Activated T-helper 1 cell treated with Interleukin-2 at 50 U/mL for 16 hours (primary cell): ENCODE measurements around the gene INTS6.

Source experiments
- DNase-seq: peaks from one replicate; pipeline ENCODE4 v3.0.0-alpha.2; 2020; ENCODE audit warnings: low read depth

INTS6 gene

GRCh38 chr13:51452361-51453206, at the start of gene INTS6:
Gene INTS6 (minus strand): TSS chr13:51453036. CDS start chr13:51452525, 511 bp downstream.
- DNase-seq, result peak; percentile 98

DNA sequence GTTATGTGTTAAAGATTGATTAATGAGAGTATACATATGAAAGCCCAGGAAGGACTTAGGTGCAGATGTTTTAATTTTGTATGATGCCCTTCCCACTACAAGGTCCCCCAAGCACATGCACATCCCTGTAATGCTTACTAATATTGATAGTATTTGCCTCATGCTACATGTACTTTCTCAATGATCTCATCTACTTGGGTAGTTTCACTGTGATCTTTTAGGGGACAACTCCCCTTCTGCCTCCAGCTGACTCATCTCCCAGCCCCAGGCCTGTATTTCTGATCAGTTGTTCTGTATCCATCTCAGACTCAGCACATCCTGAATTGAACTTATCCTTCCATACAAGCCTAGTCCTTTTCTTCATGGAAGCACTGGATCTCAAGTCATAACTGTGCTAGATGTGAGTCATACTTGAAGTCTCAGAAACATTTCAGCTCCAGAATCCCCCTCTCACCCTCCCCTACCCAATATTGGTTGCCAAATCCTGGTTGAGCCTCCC, 49.4 kb upstream of the INTS6 start:
- DNase-seq, result no peak

DNA sequence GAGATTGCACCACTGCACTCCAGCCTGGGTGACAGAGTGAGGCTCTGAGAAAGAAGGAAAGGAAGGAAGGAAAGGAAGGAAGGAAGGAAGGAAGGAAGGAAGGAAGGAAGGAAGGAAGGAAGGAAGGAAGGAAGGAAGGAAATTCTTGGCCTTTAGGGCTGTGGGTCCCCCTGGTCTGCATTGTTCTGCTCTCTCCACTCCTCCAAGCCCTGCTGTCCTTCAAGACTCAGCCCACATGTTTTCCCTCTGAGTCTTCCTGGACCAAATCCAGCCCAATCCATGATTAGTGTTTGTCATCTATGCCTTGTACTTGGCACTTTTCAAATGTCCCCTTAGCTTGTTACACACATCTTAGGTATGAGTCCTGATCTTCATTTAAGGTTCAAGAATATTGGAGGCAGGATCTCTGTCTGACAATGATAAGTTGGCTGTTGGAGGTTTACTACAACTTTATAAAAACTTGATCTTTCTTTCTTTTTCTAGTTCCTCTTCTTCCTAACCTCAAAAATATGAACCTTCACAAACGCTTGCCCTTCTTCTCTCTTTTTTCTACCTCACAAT, 48.8 kb upstream of the INTS6 start:
- DNase-seq, result no peak

- DNase-seq, result no peak
Observed at GRCh38 chr13:51501096-51501495, 48.3 kb upstream of the INTS6 start.

DNA sequence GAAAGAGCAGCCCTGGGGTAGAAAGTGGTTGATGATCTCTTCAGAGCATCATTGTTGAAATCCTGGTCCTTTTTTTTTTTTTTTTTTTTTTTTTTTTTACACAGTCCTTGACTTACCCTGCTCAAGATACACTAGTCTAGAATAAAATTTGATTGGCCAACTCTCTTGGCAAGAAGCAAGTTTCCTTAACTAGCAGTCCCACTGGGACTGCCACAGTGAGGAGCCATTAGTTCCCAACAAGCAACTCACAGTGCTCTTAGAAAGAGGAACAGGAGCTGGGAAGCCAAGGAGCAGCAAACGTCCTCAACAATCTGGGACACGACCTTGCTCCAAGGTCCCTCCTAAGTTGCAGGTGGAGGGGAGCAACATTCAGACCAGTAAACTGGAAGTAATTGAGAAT, 47.9 kb upstream of the INTS6 start:
- no peak for DNase-seq

- DNase-seq, result no peak
Observed at GRCh38 chr13:51499841-51500240, 47.0 kb upstream of the INTS6 start.

DNA sequence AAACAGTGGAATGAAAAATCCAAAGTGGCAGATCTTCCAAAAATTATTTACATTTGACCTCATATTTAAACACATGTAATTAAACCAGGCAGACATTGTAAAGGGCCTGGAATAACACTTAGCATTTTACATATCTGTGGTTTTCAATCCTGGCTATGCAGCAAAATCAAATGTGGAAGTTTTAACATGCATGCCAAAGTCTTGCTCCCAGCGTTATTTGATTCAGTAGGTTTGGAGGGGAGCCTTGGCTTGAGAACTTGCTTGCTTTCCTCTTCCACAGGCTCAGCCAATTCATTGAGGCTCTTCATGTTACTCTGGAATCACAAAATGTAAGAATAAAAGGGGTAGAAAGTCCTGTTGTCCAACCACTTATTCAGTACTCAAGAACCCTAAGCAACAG, 42.5 kb upstream of the INTS6 start:
- no peak for DNase-seq

- DNase-seq, result no peak
Observed at GRCh38 chr13:51494156-51494555, 41.3 kb upstream of the INTS6 start.

DNA sequence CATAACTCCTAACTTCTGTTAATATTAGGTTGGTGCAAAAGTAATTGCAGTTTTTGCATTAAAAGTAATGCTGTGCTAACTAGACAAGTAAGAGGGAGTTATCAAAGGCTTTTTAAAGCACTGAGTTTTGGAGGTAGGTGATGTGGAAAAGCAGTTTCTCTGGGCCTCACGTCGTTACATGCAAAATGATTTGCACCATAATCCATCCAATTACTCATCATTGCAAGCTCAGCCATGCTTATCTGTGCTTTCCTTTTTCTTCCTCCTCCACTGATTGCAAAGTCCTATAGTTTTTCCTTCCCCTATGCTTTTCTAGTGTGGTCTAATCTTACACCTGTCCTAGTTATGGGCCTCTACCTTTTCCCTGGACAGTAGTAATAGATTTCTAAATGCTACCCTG, 35.4 kb upstream of the INTS6 start:
- DNase-seq, result no peak

GRCh38 chr13:51481656-51482055, 28.8 kb upstream of the INTS6 start:
- no peak for DNase-seq

DNA sequence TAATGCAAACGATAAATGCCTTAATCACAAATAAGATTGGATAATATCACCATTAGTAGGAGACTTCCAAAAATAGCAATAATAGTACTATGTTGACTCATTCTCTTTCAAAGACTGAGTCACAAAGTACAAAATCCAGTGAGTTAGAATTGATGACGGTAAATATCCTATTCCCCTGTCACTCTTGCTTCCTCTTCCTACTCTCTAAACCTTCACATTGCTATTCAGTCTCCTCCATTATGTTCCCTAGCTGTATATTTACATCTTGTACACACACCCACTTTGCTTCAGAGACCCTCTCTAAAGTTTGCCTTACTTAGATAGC, 26.3 kb upstream of the INTS6 start:
- DNase-seq, result no peak

- DNase-seq, result no peak
Observed at GRCh38 chr13:51478418-51479198, 25.8 kb upstream of the INTS6 start.

DNA sequence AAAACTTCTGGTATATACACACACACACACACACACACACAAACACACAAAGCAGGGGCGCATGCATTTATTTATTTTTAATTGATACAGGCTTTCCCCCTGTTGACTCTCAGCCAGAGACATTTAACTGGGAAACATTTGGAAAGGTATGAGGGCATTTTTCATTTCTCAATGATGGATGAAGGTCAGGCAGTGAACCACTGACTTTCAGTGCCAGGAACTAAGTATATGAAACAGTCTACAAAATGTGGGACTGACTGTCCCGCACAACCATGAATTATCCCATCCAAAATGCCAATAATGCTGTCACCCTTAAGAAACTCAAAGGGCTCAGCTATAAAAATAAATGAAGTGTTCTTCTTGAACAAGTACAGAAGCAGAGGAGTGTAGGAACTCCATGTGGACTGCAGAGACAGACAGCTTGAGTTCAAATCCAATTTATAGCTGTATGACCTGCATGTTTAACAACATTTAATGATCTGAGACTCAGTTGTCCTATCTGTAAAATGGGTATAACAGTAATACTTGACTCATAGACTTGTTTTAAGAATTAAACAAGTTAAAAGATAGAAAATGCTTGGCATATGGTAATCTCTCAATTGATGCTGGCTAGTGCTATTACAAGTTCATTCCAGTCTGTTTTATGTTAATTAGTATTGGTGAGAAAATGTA, 25.0 kb upstream of the INTS6 start:
- no peak for DNase-seq

GRCh38 chr13:51477149-51477548, 24.3 kb upstream of the INTS6 start:
- DNase-seq, result no peak

DNA sequence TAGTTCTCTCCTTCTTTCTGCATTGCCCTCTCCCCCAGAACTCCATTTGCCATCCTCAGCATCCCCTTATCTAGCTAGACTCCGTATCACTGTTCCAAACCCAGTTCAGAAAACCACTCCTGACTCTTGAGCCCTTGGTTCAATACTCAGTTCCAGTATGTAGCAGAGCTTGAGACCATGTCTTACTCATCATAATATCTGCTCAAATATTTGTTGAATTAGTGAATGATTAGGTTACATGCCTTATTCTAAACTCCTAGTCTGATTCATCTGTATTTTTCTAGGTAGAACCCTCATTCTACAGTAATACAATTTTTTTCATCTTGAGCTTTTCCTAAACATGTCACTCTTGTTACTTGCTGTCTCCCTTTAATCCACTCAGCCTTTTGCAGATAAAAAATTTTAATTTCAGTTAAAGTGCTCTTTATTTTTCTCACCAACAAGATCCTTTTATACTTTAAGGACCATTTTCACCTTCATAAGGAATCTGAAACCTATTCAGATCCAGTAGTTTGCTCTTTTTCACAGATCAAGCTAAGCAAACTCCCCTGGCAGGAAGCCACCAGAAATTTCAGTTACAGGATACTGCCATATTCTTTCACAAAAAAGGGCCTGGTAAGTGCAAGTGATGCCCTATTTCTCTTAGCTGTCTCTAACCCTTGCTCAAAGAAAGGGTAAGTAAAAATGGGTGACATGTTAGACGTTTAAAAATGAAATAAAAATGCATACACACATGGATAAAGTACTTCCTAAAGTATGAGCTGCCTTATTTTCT, 23.1 kb upstream of the INTS6 start:
- DNase-seq, result no peak

DNA sequence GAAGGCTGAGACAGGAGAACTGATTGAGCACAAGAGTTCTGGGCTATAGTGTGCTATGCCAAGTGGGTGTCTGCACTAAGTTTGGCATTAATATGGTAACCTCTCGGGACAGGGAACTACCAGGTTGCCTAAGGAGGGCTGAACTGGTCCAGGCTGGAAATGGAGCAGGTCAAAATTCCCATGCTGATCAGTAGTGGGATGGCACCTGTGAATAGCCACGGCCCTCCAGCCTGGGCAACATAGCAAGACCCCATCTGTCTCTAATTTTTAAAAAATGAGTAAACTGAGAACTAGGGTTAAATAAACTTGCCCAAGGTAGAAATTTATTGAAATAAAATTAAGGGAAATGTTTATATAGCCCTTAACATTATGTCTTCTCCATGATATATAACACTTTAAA, 17.0 kb upstream of the INTS6 start:
- no peak for DNase-seq

GRCh38 chr13:51467730-51468129, 14.9 kb upstream of the INTS6 start:
- no peak for DNase-seq

- no peak for DNase-seq
Observed at GRCh38 chr13:51465124-51465523, 12.3 kb upstream of the INTS6 start.

DNA sequence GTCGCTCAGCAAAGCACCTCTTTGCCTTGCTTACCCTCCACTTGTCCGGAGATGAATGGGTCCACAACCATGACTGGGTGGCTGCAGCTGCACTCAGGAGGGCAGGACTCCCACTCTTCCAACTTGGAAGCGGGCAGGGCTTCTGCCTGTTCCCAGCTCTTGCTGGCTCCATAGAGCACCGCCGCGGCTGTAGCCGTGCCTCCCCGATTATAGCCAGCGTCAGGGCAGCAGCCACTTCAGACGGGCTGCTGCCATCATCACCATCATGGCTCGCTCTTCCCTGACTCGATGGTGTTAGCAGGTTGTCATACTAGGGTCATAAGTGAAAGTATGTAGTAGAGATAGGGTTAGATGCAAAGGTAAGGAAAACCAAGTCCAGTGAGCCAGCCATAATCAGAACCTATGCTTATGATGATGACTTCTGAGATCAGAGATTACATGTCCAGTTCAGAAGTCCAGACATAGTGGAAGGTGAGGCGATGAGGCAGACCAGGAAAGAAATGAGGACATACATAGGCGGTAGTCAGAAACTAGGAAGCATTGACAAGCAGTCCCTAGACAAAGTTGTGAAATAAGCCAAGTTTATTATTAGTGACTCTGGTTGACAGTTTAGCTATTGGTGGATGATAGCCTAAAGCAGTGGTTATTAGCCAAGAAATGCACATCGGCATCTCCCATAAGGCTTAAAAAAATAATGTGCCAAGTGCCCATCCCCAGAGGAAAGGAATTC, 4.4 kb upstream of the INTS6 start:
- DNase-seq, result no peak

DNA sequence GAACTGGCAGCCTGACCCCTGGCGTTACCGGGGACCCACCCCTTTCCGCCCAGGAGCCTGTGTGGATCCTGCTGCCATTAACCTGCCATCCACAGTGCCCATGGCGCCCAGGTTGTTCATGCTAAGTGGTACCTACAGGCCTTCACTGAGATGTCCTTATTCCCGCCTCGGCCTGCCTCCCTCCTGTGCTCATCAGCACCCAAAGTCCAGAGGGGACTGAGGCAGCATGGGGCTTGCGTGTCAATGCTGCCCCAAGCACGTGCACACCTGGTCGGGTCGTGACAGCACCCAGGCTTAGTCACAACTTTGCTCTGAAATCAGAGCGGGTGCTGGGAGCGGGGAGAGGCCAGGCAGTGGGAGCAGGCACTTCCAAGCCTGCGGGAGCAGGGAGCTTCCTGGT, 3.7 kb upstream of the INTS6 start:
- DNase-seq, result no peak

DNA sequence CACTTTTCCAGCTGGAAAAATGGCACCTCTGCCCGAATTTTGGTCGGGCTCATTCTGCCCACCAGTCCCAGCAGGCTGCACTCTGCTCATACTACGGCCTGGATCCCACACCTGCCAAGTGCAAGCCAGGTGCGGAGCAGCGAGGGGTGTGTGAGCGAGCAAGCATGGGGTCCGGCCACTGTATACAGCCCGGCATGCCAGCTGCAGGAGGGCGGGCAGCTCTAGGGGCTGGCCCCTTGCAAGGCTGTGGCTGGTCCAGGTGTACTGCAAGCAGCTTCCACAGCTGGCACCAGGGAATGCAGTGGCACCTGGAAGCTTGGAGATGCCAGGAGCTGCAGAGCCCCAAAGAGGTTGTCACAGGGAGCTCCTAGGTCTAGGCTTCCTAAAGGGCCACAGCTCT, 2.7 kb upstream of the INTS6 start:
- no peak for DNase-seq
